GM21619 (cell line): ENCODE results near the gene PLD2.

ENCODE experiments used
- ATAC-seq: cut with Tn5 transposase; IDR thresholded peaks from one replicate; pipeline ENCODE4 v1.9.1; 2021; ENCODE audit not compliant: unreplicated experiment

PLD2 gene

GRCh38 chr17:4789951-4790704, 16.8 kb upstream of the PLD2 start:
- ATAC-seq, result peak; percentile 67

GRCh38 chr17:4790705-4791088, 16.3 kb upstream of the PLD2 start:
- ATAC-seq, result no peak

- no peak for ATAC-seq
These were observed 11.8 kb upstream of the PLD2 start for GRCh38 chr17:4795168-4795567.

GRCh38 chr17:4796552-4796920, 10.4 kb upstream of the PLD2 start:
- ATAC-seq, result no peak

- ATAC-seq, result no peak
These were observed 6.3 kb upstream of the PLD2 start for GRCh38 chr17:4800462-4801196.

GRCh38 chr17:4802228-4802627, 4.7 kb upstream of the PLD2 start, which contains the start of gene C17orf114:
Gene C17orf114, minus strand, starts transcription at chr17:4802328.
- no peak for ATAC-seq

GRCh38 chr17:4806456-4806776, 536 bp upstream of the PLD2 start:
- ATAC-seq, result no peak

GRCh38 chr17:4807605-4808377, 839 bp downstream of the PLD2 start:
- ATAC-seq, result no peak

GRCh38 chr17:4808378-4808767, 1.4 kb downstream of the PLD2 start:
- no peak for ATAC-seq

GRCh38 chr17:4810696-4811290, 3.8 kb downstream of the PLD2 start:
- no peak for ATAC-seq

- ATAC-seq, result no peak
These were observed 4.5 kb downstream of the PLD2 start for GRCh38 chr17:4811471-4811870.

GRCh38 chr17:4812690-4813089, 5.7 kb downstream of the PLD2 start:
- ATAC-seq, result no peak

GRCh38 chr17:4815043-4815675, 8.2 kb downstream of the PLD2 start:
- ATAC-seq, result no peak

- ATAC-seq, result no peak
These were observed 9.9 kb downstream of the PLD2 start for GRCh38 chr17:4816826-4817225.

GRCh38 chr17:4818276-4818675, 11.3 kb downstream of the PLD2 start:
- no peak for ATAC-seq

GRCh38 chr17:4822835-4823234, 15.9 kb downstream of the PLD2 start:
- no peak for ATAC-seq

- ATAC-seq, result no peak
These were observed 16.6 kb downstream of the PLD2 start for GRCh38 chr17:4823373-4824089.

- ATAC-seq, result no peak
These were observed 20.4 kb downstream of the PLD2 start for GRCh38 chr17:4827399-4827798.

- ATAC-seq, result peak; percentile 17
These were observed 25.9 kb downstream of the PLD2 start for GRCh38 chr17:4832829-4833177.

GRCh38 chr17:4833178-4833940, 26.4 kb downstream of the PLD2 start, which contains the start of gene MINK1:
Gene MINK1, plus strand, starts transcription at chr17:4833340. Its CDS starts 244 bp downstream, at chr17:4833584.
- ATAC-seq, result peak; percentile 72
